ENCODE measurements around the gene KCNN3.

Gene KCNN3

DNA sequence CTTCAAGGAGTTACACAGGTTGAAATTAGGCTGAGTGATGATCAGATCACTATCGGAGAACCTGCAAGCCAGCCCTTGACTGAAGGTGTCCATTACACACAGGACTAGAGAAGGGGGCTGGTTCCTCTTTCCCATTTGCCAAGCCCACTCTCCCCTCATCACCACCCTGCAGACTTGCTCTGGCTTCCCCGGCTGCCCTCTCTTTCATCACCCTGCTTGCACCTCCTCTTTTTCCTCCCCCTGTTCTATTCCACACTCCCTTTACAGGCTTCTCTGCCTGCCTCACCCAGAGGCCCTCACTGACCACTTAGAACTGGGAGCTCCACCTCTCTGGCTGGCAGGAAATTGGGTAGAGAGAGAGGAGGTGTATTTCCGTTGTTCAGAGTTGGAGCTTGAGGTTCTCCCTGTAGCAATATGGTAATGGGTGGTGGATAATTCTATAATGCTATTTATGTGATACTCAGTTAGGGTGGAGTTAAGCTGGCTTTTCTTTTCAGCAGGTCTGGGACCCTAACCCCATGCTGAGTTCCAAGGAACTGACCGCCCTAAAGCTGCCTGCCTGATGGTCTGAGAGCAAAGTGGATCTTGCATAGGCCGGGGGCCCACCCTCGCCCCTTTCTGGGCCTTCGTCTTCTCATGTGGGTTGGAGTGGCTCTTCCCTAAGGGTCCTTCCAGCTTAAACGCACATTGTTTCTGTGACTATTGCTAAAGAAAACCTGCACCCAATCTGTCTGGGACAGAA lies 150.3 kb downstream of the KCNN3 start:
- H3K4me1 ChIP-seq (ENCODE audit: control insufficient read depth, low read depth, low read length) = no peaks in the 10 kb centered on the region
- no peak overlapping the region for H3K4me3 ChIP-seq (ENCODE audit: low read length)
- no peaks in the 10 kb centered on the region for H3K27me3 ChIP-seq (ENCODE audit: control insufficient read depth, insufficient read depth, low read length)
- no peak overlapping the region for H3K9ac ChIP-seq (ENCODE audit: low read length)
- no peaks in the 10 kb centered on the region for H3K9me3 ChIP-seq (ENCODE audit: control insufficient read depth, low read depth, low read length)
- H3K36me3 ChIP-seq (ENCODE audit: control insufficient read depth, low read depth, low read length) = no peaks in the 10 kb centered on the region
- no peak overlapping the region for H3K27ac ChIP-seq (ENCODE audit: low read length)

GRCh38 chr1:154718566-154718965 lies 151.5 kb downstream of the KCNN3 start:
- no peaks in the 10 kb centered on the region for H3K27me3 ChIP-seq (ENCODE audit: control insufficient read depth, insufficient read depth, low read length)
- no peaks in the 10 kb centered on the region for H3K9me3 ChIP-seq (ENCODE audit: control insufficient read depth, low read depth, low read length)
- H3K36me3 ChIP-seq (ENCODE audit: control insufficient read depth, low read depth, low read length) = no peaks in the 10 kb centered on the region
- H3K4me1 ChIP-seq (ENCODE audit: control insufficient read depth, low read depth, low read length) = no peaks in the 10 kb centered on the region
- no peak overlapping the region for H3K9ac ChIP-seq (ENCODE audit: low read length)
- H3K4me3 ChIP-seq (ENCODE audit: low read length) = no peak overlapping the region
- H3K27ac ChIP-seq (ENCODE audit: low read length) = no peak overlapping the region

- no peak overlapping the region for H3K4me3 ChIP-seq (ENCODE audit: low read length)
- H3K36me3 ChIP-seq (ENCODE audit: control insufficient read depth, low read depth, low read length) = no peaks in the 10 kb centered on the region
- H3K9ac ChIP-seq (ENCODE audit: low read length) = no peak overlapping the region
- H3K4me1 ChIP-seq (ENCODE audit: control insufficient read depth, low read depth, low read length) = no peaks in the 10 kb centered on the region
- H3K9me3 ChIP-seq (ENCODE audit: control insufficient read depth, low read depth, low read length) = no peaks in the 10 kb centered on the region
- no peak overlapping the region for H3K27ac ChIP-seq (ENCODE audit: low read length)
- no peaks in the 10 kb centered on the region for H3K27me3 ChIP-seq (ENCODE audit: control insufficient read depth, insufficient read depth, low read length)
Measured at GRCh38 chr1:154717528-154717924, 152.6 kb downstream of the KCNN3 start.

DNA sequence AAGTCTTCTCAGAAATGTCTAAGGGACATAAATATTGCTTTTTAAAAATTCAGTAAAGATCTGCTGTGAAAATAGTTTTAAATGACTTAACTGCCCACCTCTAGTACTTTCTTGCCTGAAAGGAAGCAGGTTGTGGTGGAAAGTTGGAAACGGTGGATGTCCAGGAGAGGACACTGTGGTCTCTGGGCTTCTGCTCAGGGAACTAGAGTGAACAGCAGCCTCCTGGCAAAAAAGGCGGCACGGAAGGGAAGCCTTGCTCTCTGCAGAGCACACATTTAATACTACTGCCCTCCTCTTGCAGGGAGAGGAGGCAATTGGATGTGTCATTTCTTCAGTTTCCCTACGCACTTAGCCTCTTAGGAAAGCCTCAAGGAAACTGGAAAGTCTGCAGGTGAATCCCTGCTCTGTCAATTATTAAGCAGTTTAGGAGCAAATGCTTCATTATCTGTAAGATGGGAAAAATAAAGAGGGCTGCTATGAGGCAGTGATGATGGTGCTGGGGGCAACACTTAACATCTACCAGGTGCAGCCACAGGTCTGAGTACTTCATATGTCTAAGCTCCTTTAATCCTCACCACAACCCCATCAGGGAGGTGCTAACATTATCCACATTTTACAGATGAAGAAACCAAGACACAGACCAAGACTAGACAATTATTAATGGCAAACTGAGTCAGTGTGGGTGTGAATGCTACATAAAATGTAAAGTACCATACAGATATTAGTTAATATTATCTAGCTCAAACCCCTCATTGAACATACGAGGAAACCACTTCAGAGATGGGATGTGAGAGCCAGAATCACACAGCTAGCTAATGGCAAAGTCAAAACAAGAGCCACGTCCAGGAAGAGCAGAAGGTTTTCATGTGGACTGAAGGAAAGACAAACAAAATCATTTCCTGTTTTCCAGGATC lies 153.2 kb downstream of the KCNN3 start:
- Histone ChIP-seq H3K4me1 (ENCODE audit: control insufficient read depth, low read depth, low read length) (no peaks in the 10 kb centered on the region), H3K27ac (ENCODE audit: low read length) (no peak overlapping the region), H3K4me3 (ENCODE audit: low read length) (no peak overlapping the region), H3K27me3 (ENCODE audit: control insufficient read depth, insufficient read depth, low read length) (no peaks in the 10 kb centered on the region), H3K9me3 (ENCODE audit: control insufficient read depth, low read depth, low read length) (no peaks in the 10 kb centered on the region), H3K36me3 (ENCODE audit: control insufficient read depth, low read depth, low read length) (no peaks in the 10 kb centered on the region), H3K9ac (ENCODE audit: low read length) (no peak overlapping the region)

GRCh38 chr1:154716011-154716410 lies 154.1 kb downstream of the KCNN3 start:
- Histone ChIP-seq H3K27ac (ENCODE audit: low read length) (no peak overlapping the region), H3K4me3 (ENCODE audit: low read length) (no peak overlapping the region), H3K27me3 (ENCODE audit: control insufficient read depth, insufficient read depth, low read length) (no peaks in the 10 kb centered on the region), H3K9me3 (ENCODE audit: control insufficient read depth, low read depth, low read length) (no peaks in the 10 kb centered on the region), H3K9ac (ENCODE audit: low read length) (no peak overlapping the region), H3K36me3 (ENCODE audit: control insufficient read depth, low read depth, low read length) (no peaks in the 10 kb centered on the region), H3K4me1 (ENCODE audit: control insufficient read depth, low read depth, low read length) (no peaks in the 10 kb centered on the region)

- Histone ChIP-seq H3K36me3 (ENCODE audit: control insufficient read depth, low read depth, low read length) (no peaks in the 10 kb centered on the region), H3K27me3 (ENCODE audit: control insufficient read depth, insufficient read depth, low read length) (no peaks in the 10 kb centered on the region), H3K27ac (ENCODE audit: low read length) (no peak overlapping the region)
Measured at GRCh38 chr1:154715385-154715784, 154.7 kb downstream of the KCNN3 start.

GRCh38 chr1:154714638-154715037 lies 155.4 kb downstream of the KCNN3 start:
- Histone ChIP-seq H3K9me3 (ENCODE audit: control insufficient read depth, low read depth, low read length) (no peaks in the 10 kb centered on the region), H3K9ac (ENCODE audit: low read length) (no peak overlapping the region), H3K27ac (ENCODE audit: low read length) (no peak overlapping the region), H3K27me3 (ENCODE audit: control insufficient read depth, insufficient read depth, low read length) (no peaks in the 10 kb centered on the region), H3K4me1 (ENCODE audit: control insufficient read depth, low read depth, low read length) (peaks cover 7% of the 10 kb centered on the region), H3K4me3 (ENCODE audit: low read length) (no peak overlapping the region), H3K36me3 (ENCODE audit: control insufficient read depth, low read depth, low read length) (no peaks in the 10 kb centered on the region)

More at GRCh38 chr1:154715385-154715784, 154.7 kb downstream of the KCNN3 start:
- no peak overlapping the region for H3K9ac ChIP-seq (ENCODE audit: low read length)
- no peak overlapping the region for H3K4me3 ChIP-seq (ENCODE audit: low read length)
- no peaks in the 10 kb centered on the region for H3K9me3 ChIP-seq (ENCODE audit: control insufficient read depth, low read depth, low read length)
- H3K4me1 ChIP-seq (ENCODE audit: control insufficient read depth, low read depth, low read length) = peaks cover under 1% of the 10 kb centered on the region

- H3K4me1 ChIP-seq (ENCODE audit: control insufficient read depth, low read depth, low read length) = peaks cover 7% of the 10 kb centered on the region
- no peak overlapping the region for H3K9ac ChIP-seq (ENCODE audit: low read length)
- no peaks in the 10 kb centered on the region for H3K9me3 ChIP-seq (ENCODE audit: control insufficient read depth, low read depth, low read length)
- H3K36me3 ChIP-seq (ENCODE audit: control insufficient read depth, low read depth, low read length) = no peaks in the 10 kb centered on the region
- no peak overlapping the region for H3K4me3 ChIP-seq (ENCODE audit: low read length)
- H3K27ac ChIP-seq (ENCODE audit: low read length) = no peak overlapping the region
- no peaks in the 10 kb centered on the region for H3K27me3 ChIP-seq (ENCODE audit: control insufficient read depth, insufficient read depth, low read length)
Measured at GRCh38 chr1:154714052-154714623, 155.9 kb downstream of the KCNN3 start.

DNA sequence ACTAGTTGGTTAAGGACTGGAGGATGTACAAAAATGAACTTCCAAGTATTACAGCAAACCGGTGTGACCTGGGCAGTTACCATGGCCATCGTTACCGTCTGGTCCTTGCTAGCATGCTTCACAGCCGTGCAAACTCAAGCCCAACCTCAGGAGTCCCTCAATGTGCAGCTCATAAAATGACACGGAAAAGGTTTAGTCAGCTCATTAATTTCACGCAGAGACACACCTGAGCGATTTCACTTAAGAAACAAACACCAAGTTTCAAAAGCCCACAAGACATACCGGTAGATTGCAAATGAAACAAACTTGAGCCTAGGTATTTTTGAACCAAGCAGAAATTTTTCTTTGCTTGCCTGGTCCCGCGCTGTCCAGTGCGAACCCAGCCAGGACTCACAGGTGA lies 157.1 kb downstream of the KCNN3 start:
- Histone ChIP-seq H3K27ac (ENCODE audit: low read length) (no peak overlapping the region), H3K9ac (ENCODE audit: low read length) (no peak overlapping the region), H3K4me1 (ENCODE audit: control insufficient read depth, low read depth, low read length) (peaks cover 7% of the 10 kb centered on the region), H3K4me3 (ENCODE audit: low read length) (no peak overlapping the region), H3K27me3 (ENCODE audit: control insufficient read depth, insufficient read depth, low read length) (no peaks in the 10 kb centered on the region), H3K36me3 (ENCODE audit: control insufficient read depth, low read depth, low read length) (no peaks in the 10 kb centered on the region), H3K9me3 (ENCODE audit: control insufficient read depth, low read depth, low read length) (no peaks in the 10 kb centered on the region)

DNA sequence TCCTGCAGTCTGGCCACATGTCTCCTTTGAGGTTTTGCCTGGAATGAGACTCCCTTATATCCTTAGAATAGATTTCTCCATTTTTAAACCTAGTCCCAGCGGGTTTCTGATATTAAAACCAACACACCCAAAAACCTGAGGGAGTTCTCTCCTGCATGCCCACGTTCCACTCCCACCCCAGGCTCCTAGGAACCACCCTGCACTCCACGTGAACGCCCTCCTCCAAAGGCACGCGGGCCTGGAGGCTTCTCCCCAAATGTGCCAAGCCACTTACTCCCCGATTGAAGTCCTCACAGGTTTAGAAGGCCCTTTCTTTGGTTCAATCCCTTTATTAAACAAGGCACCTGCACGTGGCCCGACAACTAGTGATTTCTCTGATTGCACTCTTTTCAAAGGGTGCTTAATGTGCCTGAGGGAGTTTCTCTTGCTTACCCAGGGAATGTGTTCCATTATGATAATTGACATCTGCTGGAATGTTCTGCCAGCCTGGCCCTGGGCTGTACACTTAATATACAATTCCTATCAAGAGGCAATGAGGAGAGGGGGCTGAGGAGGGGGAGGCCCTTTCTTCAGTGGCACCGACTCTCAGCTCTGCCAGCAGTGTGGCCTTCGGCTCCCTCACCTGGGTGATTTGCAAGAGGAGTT lies 157.8 kb downstream of the KCNN3 start:
- Histone ChIP-seq H3K27me3 (ENCODE audit: control insufficient read depth, insufficient read depth, low read length) (no peaks in the 10 kb centered on the region), H3K27ac (ENCODE audit: low read length) (no peak overlapping the region), H3K4me1 (ENCODE audit: control insufficient read depth, low read depth, low read length) (peaks cover 7% of the 10 kb centered on the region), H3K36me3 (ENCODE audit: control insufficient read depth, low read depth, low read length) (no peaks in the 10 kb centered on the region), H3K4me3 (ENCODE audit: low read length) (no peak overlapping the region), H3K9ac (ENCODE audit: low read length) (no peak overlapping the region), H3K9me3 (ENCODE audit: control insufficient read depth, low read depth, low read length) (no peaks in the 10 kb centered on the region)

DNA sequence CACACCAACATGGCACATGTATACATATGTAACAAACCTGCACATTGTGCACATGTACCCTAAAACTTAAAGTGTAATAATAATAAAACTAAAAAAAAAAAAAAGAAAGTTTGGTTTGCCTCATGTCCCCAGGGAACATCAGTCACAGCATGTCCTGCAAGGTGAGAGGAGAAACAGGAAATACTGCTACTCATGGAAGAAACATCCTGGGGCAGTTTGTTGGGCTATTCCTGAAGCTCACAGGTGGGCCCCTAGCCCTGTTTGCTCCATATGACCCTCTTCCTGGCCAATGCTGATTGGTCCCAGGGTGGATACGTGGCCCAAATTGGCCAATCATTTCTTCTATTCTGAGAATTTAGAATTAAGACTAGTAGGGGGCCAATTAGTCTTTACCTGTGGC lies 158.7 kb downstream of the KCNN3 start:
- H3K9me3 ChIP-seq (ENCODE audit: control insufficient read depth, low read depth, low read length) = no peaks in the 10 kb centered on the region
- no peaks in the 10 kb centered on the region for H3K36me3 ChIP-seq (ENCODE audit: control insufficient read depth, low read depth, low read length)
- no peak overlapping the region for H3K4me3 ChIP-seq (ENCODE audit: low read length)
- H3K27me3 ChIP-seq (ENCODE audit: control insufficient read depth, insufficient read depth, low read length) = no peaks in the 10 kb centered on the region
- no peak overlapping the region for H3K27ac ChIP-seq (ENCODE audit: low read length)
- H3K9ac ChIP-seq (ENCODE audit: low read length) = no peak overlapping the region
- H3K4me1 ChIP-seq (ENCODE audit: control insufficient read depth, low read depth, low read length) = peaks cover 7% of the 10 kb centered on the region
